IMR-90 (cell line): ENCODE results near the gene SHROOM1. TPM values are rescaled to one million over a fixed set of nuclear protein-coding genes. Genes with fewer than 3 reads are reported as not detected.

ENCODE experiments used
- ATAC-seq: fragments of 200-7000 bp; cut with Tn5 transposase; 2 replicates; pipeline ENCODE4 v1.9.1; 2020; ENCODE audit warnings: low read depth, mild to moderate bottlenecking, moderate library complexity
- BruUV-seq: library from RNA; stranded (reverse); fragments of 400-500 nt; replicated peaks from 2 replicates; lab custom pipeline; 2021; lab: Mats Ljungman, UMichigan
- CTCF ChIA-PET: fragments of 300-600 bp; formaldehyde crosslinking; extraction: SDS; loops from one replicate; lab custom pipeline; 2021; ENCODE audit warnings: antibody characterized with exemption; lab: Yijun Ruan, JAX
- POLR2A ChIA-PET: fragments of 300-600 bp; sonication (Branson Sonifier 250); formaldehyde crosslinking; loops from one replicate; lab custom pipeline; 2022; ENCODE audit warnings: antibody characterized with exemption; ENCODE audit not compliant: unreplicated experiment; lab: Charles Lee
- DNase-seq: peaks from one replicate; pipeline ENCODE4 v3.0.0; 2013
- H2AFZ ChIP-seq: replicated peaks from 2 replicates; pipeline ENCODE3; 2013; ENCODE audit warnings: low read length, mild to moderate bottlenecking; ENCODE audit not compliant: poor library complexity
- H2AK5ac ChIP-seq: 2 replicates; pipeline ENCODE4 v1.6.1; 2013; ENCODE audit warnings: low read depth, low read length, inconsistent platforms
- H2AK9ac ChIP-seq: replicated peaks from 2 replicates; pipeline ENCODE3; 2013; ENCODE audit warnings: mild to moderate bottlenecking, low read depth, low read length, moderate library complexity; ENCODE audit not compliant: poor library complexity
- H2BK120ac ChIP-seq: 2 replicates; pipeline ENCODE4 v1.6.1; 2013; ENCODE audit warnings: low read depth, low read length, inconsistent platforms
- H2BK15ac ChIP-seq: 3 replicates; pipeline ENCODE4 v1.6.1; 2013; ENCODE audit warnings: low read depth, low read length, inconsistent platforms
- H2BK20ac ChIP-seq: 2 replicates; pipeline ENCODE4 v1.6.1; 2013; ENCODE audit warnings: low read depth, mild to moderate bottlenecking, inconsistent platforms, low read length, moderate library complexity
- H2BK5ac ChIP-seq: 2 replicates; pipeline ENCODE4 v1.6.1; 2013; ENCODE audit warnings: mild to moderate bottlenecking, low read depth, low read length, inconsistent platforms; ENCODE audit not compliant: poor library complexity, severe bottlenecking
- H3K14ac ChIP-seq: replicated peaks from 2 replicates; pipeline ENCODE4 v1.6.1; 2013; ENCODE audit warnings: low read depth, low read length, inconsistent platforms
- H3K18ac ChIP-seq: 2 replicates; pipeline ENCODE4 v1.6.1; 2013; ENCODE audit warnings: low read depth, low read length, control low read depth
- H3K23ac ChIP-seq: 2 replicates; pipeline ENCODE4 v1.6.1; 2013; ENCODE audit warnings: low read depth, low read length, inconsistent platforms
- H3K27ac ChIP-seq: 2 replicates; pipeline ENCODE4 v1.5.1; 2013; ENCODE audit warnings: mild to moderate bottlenecking, control low read depth, low read length; ENCODE audit not compliant: insufficient read depth
- H3K27me3 ChIP-seq: 2 replicates; pipeline ENCODE4 v1.6.1; 2013; ENCODE audit warnings: low read length; ENCODE audit not compliant: control insufficient read depth, insufficient read depth
- H3K36me3 ChIP-seq: 2 replicates; pipeline ENCODE4 v1.6.1; 2013; ENCODE audit warnings: low read length, mixed read lengths; ENCODE audit not compliant: control insufficient read depth, insufficient read depth
- H3K4ac ChIP-seq: 2 replicates; pipeline ENCODE4 v1.6.1; 2013; ENCODE audit warnings: low read depth, low read length, inconsistent platforms
- H3K4me1 ChIP-seq: 2 replicates; pipeline ENCODE4 v1.6.1; 2013; ENCODE audit warnings: low read length, mixed read lengths; ENCODE audit not compliant: control insufficient read depth, insufficient read depth
- H3K4me2 ChIP-seq: 2 replicates; pipeline ENCODE4 v1.6.1; 2013; ENCODE audit warnings: low read depth, mild to moderate bottlenecking, control low read depth, low read length, moderate library complexity
- H3K4me3 ChIP-seq: 2 replicates; pipeline ENCODE4 v1.5.1; 2013; ENCODE audit warnings: low read depth, mild to moderate bottlenecking, control low read depth, low read length, moderate library complexity; ENCODE audit not compliant: insufficient read depth
- H3K56ac ChIP-seq: 2 replicates; pipeline ENCODE4 v1.6.1; 2013; ENCODE audit warnings: low read length, inconsistent platforms; ENCODE audit not compliant: insufficient read depth; ENCODE audit errors: extremely low read depth
- H3K79me1 ChIP-seq, 2 experiments: 2 replicates each; pipeline ENCODE4 v1.6.1; 2013; ENCODE audit warnings: low read length in 2 of 2, inconsistent platforms in 1 of 2, low read depth in 1 of 2
- H3K9ac ChIP-seq: 2 replicates; pipeline ENCODE4 v1.6.1; 2013; ENCODE audit warnings: low read depth, low read length, control low read depth
- H3K9me1 ChIP-seq: 2 replicates; pipeline ENCODE4 v1.6.1; 2013; ENCODE audit warnings: low read length, inconsistent platforms; ENCODE audit not compliant: insufficient read depth
- H3K9me3 ChIP-seq: 2 replicates; pipeline ENCODE4 v1.6.1; 2013; ENCODE audit warnings: low read length; ENCODE audit not compliant: control insufficient read depth, insufficient read depth
- H4K20me1 ChIP-seq: 2 replicates; pipeline ENCODE4 v1.6.1; 2013; ENCODE audit warnings: low read length, inconsistent platforms; ENCODE audit not compliant: insufficient read depth
- H4K5ac ChIP-seq: 2 replicates; pipeline ENCODE4 v1.6.1; 2013; ENCODE audit warnings: mild to moderate bottlenecking, low read depth, low read length, control low read depth
- H4K8ac ChIP-seq, 2 experiments: 2 replicates each; pipeline ENCODE4 v1.6.1; 2013; ENCODE audit warnings: low read depth in 2 of 2, low read length in 2 of 2, control low read depth in 1 of 2, inconsistent platforms in 1 of 2
- H4K91ac ChIP-seq: 2 replicates; pipeline ENCODE4 v1.6.1; 2013; ENCODE audit warnings: low read depth, low read length, inconsistent platforms; ENCODE audit not compliant: insufficient read depth
- BHLHE40 ChIP-seq: fragments of 150-350 bp; IDR thresholded peaks from 2 replicates; pipeline ENCODE4 v1.6.1; 2016; ENCODE audit warnings: mild to moderate bottlenecking, low read depth, low read length
- CHD1 ChIP-seq: IDR thresholded peaks from 2 replicates; pipeline ENCODE4 v1.6.1; 2012; ENCODE audit warnings: low read depth, low read length, improper control_type of control experiment
- FOS ChIP-seq: fragments of 150-350 bp; IDR thresholded peaks from 2 replicates; pipeline ENCODE4 v1.6.1; 2016; ENCODE audit warnings: low read depth, low read length
- MAFK ChIP-seq: IDR thresholded peaks from 2 replicates; pipeline ENCODE4 v1.6.1; 2012; ENCODE audit warnings: low read depth, low read length, improper control_type of control experiment
- MAZ ChIP-seq: IDR thresholded peaks from 2 replicates; pipeline ENCODE4 v1.6.1; 2012; ENCODE audit warnings: low read depth, mild to moderate bottlenecking, low read length, improper control_type of control experiment, moderate library complexity, borderline replicate concordance
- MXI1 ChIP-seq: IDR thresholded peaks from 2 replicates; pipeline ENCODE4 v1.6.1; 2012; ENCODE audit warnings: low read depth, mild to moderate bottlenecking, low read length, moderate library complexity, borderline replicate concordance
- NFE2L2 ChIP-seq: fragments of 150-350 bp; IDR thresholded peaks from 2 replicates; pipeline ENCODE4 v1.6.1; 2016; ENCODE audit warnings: low read depth, mild to moderate bottlenecking, low read length
- POLR2A ChIP-seq: IDR thresholded peaks from 2 replicates; pipeline ENCODE4 v1.6.1; 2012; ENCODE audit warnings: mild to moderate bottlenecking, low read depth, low read length
- RAD21 ChIP-seq: IDR thresholded peaks from 2 replicates; pipeline ENCODE4 v1.6.1; 2012; ENCODE audit warnings: low read length, improper control_type of control experiment
- RCOR1 ChIP-seq: IDR thresholded peaks from 2 replicates; pipeline ENCODE4 v1.6.1; 2012; ENCODE audit warnings: mild to moderate bottlenecking, low read length, improper control_type of control experiment; ENCODE audit not compliant: insufficient replicate concordance
- RFX5 ChIP-seq: IDR thresholded peaks from 2 replicates; pipeline ENCODE4 v1.8.0; 2012; ENCODE audit warnings: low read depth, mild to moderate bottlenecking, low read length, moderate library complexity
- SMC3 ChIP-seq: fragments of 150-350 bp; IDR thresholded peaks from 2 replicates; pipeline ENCODE4 v1.6.1; 2016; ENCODE audit warnings: low read depth, mild to moderate bottlenecking, antibody characterized with exemption, low read length, moderate library complexity
- WGBS, 2 experiments: methylation state at CpG; one replicate each; pipeline versions ENCODE4 v1.1.5 to v1.1.7; 2013; ENCODE audit warnings: missing lambda C conversion rate in 2 of 2; ENCODE audit not compliant: insufficient read length in 1 of 2; ENCODE audit errors: extremely low coverage in 2 of 2; 5-methylcytosine and 5-hydroxymethylcytosine counted together
- dilution Hi-C: fragments of 300-500 bp; cut with HindIII; formaldehyde crosslinking; loops from one replicate; pipeline ENCODE4 v1.14.3; 2018; ENCODE audit warnings: low sequenced_read_pairs; ENCODE audit not compliant: unreplicated experiment
- in situ Hi-C: fragments of 300-500 bp; cut with MboI; formaldehyde crosslinking; loops from 3 replicates; pipeline ENCODE4 v1.14.3; 2019; ENCODE audit warnings: low sequenced_read_pairs, inconsistent platforms, mixed read lengths
- intact Hi-C: fragments of 100-400 bp; cut with micrococcal nuclease; formaldehyde crosslinking; loops from 2 replicates; pipeline ENCODE4 v1.10.0; 2022
- polyA plus RNA-seq, 3 experiments: library from polyadenylated mRNA; depleted of rRNA; stranded (reverse); fragments of >200 nt; gene quantifications; 2 replicates each; pipeline ENCODE4 v1.2.3, GENCODE V29; 2012; ENCODE audit warnings: low replicate concordance in 1 of 3
- total RNA-seq: library from RNA; depleted of rRNA; stranded (reverse); fragments of >200 nt; gene quantifications from 2 replicates; pipeline ENCODE4 v1.2.3, GENCODE V29; 2012
- TF ChIP-seq, protein P1 (sequence below): fragments of 150-350 bp; IDR thresholded peaks from 2 replicates; pipeline ENCODE4 v1.6.1; 2016; ENCODE audit warnings: low read depth, mild to moderate bottlenecking, low read length, moderate library complexity, borderline replicate concordance
- TF ChIP-seq, protein P2 (sequence below): conservative IDR thresholded peaks from 2 replicates; pipeline ENCODE4 v1.5.1; 2012; ENCODE audit warnings: mild to moderate bottlenecking, low read depth, low read length, improper control_type of control experiment
- TF ChIP-seq, protein P3 (sequence below): fragments of 150-350 bp; IDR thresholded peaks from 2 replicates; pipeline ENCODE4 v1.6.1; 2017; ENCODE audit warnings: mild to moderate bottlenecking, antibody characterized with exemption, low read length, low read depth

SHROOM1 gene
- total and polyA plus RNA-seq, 2 of the 4 experiments (the other 2 are of a cell fraction), result 1.4 to 6.3 TPM

DNA sequence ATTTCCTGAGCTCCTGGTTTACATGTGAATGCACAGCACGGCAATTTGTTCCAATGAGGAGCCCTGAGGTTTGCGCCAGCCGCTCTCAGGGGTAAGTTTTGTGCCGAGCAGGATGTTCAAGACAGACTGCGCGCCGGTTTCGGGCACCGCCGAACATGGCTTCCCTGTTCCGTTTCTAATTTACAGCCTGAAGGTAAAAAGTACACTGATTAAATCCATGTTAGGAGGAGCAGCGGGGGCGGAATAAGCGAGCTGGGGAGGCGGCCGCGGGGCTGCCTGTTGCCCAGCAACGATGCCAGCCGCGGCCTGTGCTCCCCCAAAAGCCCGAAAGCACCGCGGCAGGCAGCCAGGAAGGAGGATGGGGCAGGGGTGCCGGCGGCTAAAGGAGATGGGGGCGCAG lies 11.0 kb downstream of the SHROOM1 start:
- Histone ChIP-seq H2AFZ (peak overlapping the region; percentile 82), H3K14ac (no peak overlapping the region), H2BK120ac (no peak overlapping the region), H3K27ac (no peak overlapping the region), H2BK15ac (no peak overlapping the region), H2BK20ac (no peak overlapping the region), H3K56ac (no peak overlapping the region), H2BK5ac (no peak overlapping the region), H3K79me1 (no peaks in the 10 kb centered on the region), H3K9me1 (no peaks in the 10 kb centered on the region), H3K4me2 (no peak overlapping the region), H3K9me3 (no peaks in the 10 kb centered on the region), H4K5ac (no peak overlapping the region), H3K27me3 (no peaks in the 10 kb centered on the region), H3K4me3 (no peak overlapping the region), H3K18ac (no peak overlapping the region), H3K4ac (no peak overlapping the region), H4K91ac (no peak overlapping the region), H2AK9ac (no peak overlapping the region), H3K36me3 (peaks cover 2% of the 10 kb centered on the region; the same call in 1 of the 2 replicates), H3K9ac (no peak overlapping the region), H4K20me1 (no peaks in the 10 kb centered on the region), H2AK5ac (no peak overlapping the region), H3K23ac (no peak overlapping the region), H4K8ac (no peak overlapping the region; a peak in 1 of 4 replicates), H3K4me1 (peaks cover 13% of the 10 kb centered on the region)
- DNase-seq (no peak), ATAC-seq (no peak)
- TF ChIP-seq, protein P1, sequence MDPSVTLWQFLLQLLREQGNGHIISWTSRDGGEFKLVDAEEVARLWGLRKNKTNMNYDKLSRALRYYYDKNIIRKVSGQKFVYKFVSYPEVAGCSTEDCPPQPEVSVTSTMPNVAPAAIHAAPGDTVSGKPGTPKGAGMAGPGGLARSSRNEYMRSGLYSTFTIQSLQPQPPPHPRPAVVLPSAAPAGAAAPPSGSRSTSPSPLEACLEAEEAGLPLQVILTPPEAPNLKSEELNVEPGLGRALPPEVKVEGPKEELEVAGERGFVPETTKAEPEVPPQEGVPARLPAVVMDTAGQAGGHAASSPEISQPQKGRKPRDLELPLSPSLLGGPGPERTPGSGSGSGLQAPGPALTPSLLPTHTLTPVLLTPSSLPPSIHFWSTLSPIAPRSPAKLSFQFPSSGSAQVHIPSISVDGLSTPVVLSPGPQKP, result no peak
- TF ChIP-seq, protein P2, sequence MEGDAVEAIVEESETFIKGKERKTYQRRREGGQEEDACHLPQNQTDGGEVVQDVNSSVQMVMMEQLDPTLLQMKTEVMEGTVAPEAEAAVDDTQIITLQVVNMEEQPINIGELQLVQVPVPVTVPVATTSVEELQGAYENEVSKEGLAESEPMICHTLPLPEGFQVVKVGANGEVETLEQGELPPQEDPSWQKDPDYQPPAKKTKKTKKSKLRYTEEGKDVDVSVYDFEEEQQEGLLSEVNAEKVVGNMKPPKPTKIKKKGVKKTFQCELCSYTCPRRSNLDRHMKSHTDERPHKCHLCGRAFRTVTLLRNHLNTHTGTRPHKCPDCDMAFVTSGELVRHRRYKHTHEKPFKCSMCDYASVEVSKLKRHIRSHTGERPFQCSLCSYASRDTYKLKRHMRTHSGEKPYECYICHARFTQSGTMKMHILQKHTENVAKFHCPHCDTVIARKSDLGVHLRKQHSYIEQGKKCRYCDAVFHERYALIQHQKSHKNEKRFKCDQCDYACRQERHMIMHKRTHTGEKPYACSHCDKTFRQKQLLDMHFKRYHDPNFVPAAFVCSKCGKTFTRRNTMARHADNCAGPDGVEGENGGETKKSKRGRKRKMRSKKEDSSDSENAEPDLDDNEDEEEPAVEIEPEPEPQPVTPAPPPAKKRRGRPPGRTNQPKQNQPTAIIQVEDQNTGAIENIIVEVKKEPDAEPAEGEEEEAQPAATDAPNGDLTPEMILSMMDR, result no peak
- no peak for TF ChIP-seq RCOR1
- TF ChIP-seq MAFK, result no peak
- TF ChIP-seq MXI1, result no peak
- TF ChIP-seq NFE2L2, result no peak
- TF ChIP-seq BHLHE40, result no peak
- no peak for TF ChIP-seq RAD21
- no peak for TF ChIP-seq CHD1
- no peak for TF ChIP-seq RFX5
- no peak for TF ChIP-seq FOS
- no peak for TF ChIP-seq SMC3
- TF ChIP-seq MAZ, result no peak
- TF ChIP-seq, protein P3, sequence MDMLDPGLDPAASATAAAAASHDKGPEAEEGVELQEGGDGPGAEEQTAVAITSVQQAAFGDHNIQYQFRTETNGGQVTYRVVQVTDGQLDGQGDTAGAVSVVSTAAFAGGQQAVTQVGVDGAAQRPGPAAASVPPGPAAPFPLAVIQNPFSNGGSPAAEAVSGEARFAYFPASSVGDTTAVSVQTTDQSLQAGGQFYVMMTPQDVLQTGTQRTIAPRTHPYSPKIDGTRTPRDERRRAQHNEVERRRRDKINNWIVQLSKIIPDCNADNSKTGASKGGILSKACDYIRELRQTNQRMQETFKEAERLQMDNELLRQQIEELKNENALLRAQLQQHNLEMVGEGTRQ, result no peak
- TF ChIP-seq POLR2A, result no peak
- intact Hi-C loops, result no loop called here
- dilution Hi-C loops, result no loop called here
- ChIA-PET CTCF (interaction anchor here (0.6 to 2.7 kb wide), 10 partner anchors 9 to 313 kb away, joined by 3 to 22 read pairs (median 4); partner anchors contain the start of gene KIF3A), POLR2A (no interaction called here)
- WGBS, 2 experiments, result 46% methylated on average over 15 of the region's 26 CpGs; no CpG with 5 or more reads in 1 of the 2 experiments
- in situ Hi-C loops, result no loop called here
- BruUV-seq, result no TSS peak
